NCI-H1436 (cell line): ENCODE measurements around the gene L3MBTL3.

Experiments used
- DNase-seq: peaks from one replicate; lab custom pipeline; 2025; lab: John Stamatoyannopoulos, UW

Gene L3MBTL3

GRCh38 chr6:130185658-130186057 is 167.3 kb downstream of the L3MBTL3 start:
- no peak for DNase-seq

DNA sequence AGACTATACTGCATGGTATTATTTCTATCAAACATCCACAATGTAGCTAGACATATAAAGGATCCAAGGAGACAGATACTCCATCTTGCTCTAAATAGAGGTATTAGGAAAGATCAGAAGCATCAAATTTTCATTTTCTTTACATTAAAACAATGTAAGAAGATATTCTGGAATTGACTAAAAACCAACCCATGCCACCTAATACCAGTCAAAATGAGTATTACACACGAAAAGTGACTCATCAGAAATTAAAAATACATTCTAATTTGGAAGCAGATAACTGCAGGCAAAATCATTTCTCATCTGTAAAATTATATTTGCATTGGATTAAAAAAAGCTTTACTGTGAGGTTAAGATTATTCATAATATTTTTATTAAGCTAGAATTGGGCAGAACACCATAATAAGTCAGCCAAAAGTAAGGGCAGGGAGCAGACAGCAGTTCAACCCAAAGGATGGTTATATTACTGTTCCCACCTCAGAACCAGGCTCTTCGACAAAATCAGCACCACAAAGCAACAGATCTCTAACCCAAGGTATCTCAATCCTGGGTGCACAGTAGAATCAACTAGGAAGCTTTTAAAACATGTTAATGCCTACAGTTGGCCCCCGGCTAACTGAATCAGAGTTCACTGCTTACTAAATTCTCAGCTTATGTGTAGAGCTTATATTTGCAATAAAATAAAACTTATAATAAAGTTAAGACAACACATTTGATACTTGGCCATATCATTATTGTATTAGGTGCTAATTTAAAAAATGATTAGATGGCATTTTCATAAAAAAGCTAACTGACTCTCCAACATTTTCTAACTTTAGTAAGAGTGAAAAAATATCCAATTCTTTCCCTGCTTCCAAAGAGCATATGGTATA is 169.2 kb downstream of the L3MBTL3 start:
- DNase-seq, result no peak

DNA sequence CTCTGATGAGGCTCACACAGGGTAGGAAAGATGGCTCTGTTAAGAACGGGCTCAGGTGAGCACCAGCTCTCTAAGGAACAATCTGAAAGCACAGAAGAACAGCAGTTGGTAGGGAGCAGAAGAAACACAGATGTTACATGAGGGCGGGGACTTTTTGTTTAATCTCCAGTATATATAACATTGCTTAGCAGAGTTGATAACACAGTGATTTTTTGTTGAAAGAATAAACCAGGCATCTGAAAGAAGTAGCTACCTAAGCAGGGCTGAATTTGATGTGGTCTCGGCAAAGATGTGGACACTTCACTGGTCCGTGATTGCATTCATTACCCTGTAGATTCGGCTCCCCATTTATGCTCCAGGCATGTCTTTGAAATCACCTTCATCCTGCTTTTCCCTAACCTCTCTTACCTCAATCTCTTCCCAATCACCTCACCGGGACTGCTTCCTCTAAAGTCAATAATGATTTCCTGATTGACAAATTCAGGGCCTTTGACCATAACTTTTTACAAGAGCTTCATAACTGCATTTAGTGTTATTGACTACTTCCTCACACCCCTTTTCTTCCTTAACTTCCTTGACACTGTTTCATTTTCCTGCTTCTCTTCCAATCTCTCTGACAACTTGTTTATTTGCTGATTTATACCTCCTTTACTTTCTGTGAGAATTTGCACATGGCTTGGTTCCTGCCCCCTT is 170.0 kb downstream of the L3MBTL3 start:
- no peak for DNase-seq

DNA sequence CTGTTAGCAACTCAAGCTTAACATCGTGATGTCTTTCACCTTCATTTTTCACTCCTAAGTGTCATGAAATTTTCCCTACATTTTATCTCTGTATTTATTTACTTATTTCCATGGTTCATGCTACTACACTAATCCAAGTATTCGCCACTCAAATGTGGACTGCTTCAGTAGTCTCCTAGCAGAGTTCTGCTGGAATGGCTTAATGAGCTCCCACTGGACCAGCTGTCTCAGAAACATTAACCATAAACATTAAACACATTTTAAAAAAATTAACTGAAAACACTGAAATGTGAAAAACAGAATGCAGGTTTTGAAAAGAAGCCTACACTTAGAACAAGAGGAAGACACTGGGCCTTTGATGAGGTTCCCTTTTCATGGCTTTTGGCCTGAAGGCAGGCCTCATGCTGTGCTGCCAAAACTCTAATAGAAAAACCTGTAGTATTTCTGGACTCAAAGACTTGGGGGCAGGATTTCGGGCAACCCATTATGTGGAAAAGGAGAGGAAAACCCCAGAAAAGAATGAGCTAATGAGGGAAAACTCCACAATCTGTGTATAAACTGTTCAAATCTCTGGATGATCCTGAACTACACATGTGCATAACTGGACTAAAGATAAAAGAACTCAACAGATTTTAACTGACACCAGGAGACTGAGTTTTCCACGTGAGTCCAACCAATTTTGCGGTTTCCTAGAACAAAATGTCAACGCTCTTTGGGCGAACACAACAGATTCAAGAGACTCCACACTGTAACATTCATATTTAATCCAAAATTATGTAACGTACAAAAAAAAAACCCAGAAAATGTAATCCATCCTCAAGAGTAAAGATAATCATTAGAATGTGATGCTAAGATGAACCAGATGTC is 171.4 kb downstream of the L3MBTL3 start:
- no peak for DNase-seq
